Left lung (tissue), 10 donors: ENCODE data around the gene STX17. TPM values are rescaled to one million over a fixed set of nuclear protein-coding genes. Genes with fewer than 3 reads are reported as not detected.

ENCODE experiments used
- ATAC-seq: fragments of 200-7000 bp; cut with Tn5 transposase; one replicate; pipeline ENCODE4 v1.9.1; 2020; ENCODE audit warnings: moderate library complexity
- DNase-seq, 4 donors: peaks; one replicate each; pipeline ENCODE4 v3.0.0-alpha.2; 2013 to 2020
- H3K27ac ChIP-seq, 2 donors: fragments of 200-600 bp; sonication (generic) in 1 of 2; one replicate each; pipeline versions ENCODE4 v1.5.0 to v1.8.0; 2020 to 2021
- H3K27me3 ChIP-seq, 2 donors: fragments of 200-600 bp; sonication (generic) in 1 of 2; one replicate each; pipeline versions ENCODE4 v1.5.0 to v1.8.0; 2020 to 2021
- H3K36me3 ChIP-seq, 2 donors: fragments of 200-600 bp; sonication (generic) in 1 of 2; one replicate each; pipeline versions ENCODE4 v1.5.0 to v1.8.0; 2020 to 2021
- H3K4me1 ChIP-seq, 2 donors: fragments of 200-600 bp; one replicate each; pipeline ENCODE4 v1.8.0; 2021
- H3K4me3 ChIP-seq, 2 donors: fragments of 200-600 bp; sonication (generic) in 1 of 2; one replicate each; pipeline versions ENCODE4 v1.5.0 to v1.8.0; 2020 to 2021; ENCODE audit warnings: mild to moderate bottlenecking in 1 of 2
- H3K9me3 ChIP-seq, 2 donors: fragments of 200-600 bp; sonication (generic) in 1 of 2; one replicate each; pipeline versions ENCODE4 v1.5.0 to v1.8.0; 2020 to 2021
- CTCF ChIP-seq, 2 donors: fragments of 200-600 bp; sonication (generic) in 1 of 2; IDR thresholded peaks; one replicate each; pipeline versions ENCODE4 v1.5.0 to v1.8.0; 2021; ENCODE audit warnings: antibody characterized with exemption in 2 of 2
- intact Hi-C, 2 donors: fragments of 100-400 bp; cut with DNase I; formaldehyde crosslinking; loops; one replicate each; pipeline versions ENCODE4 v1.11.2 to v1.14.2; 2022
- polyA plus RNA-seq, 6 donors: library from polyadenylated mRNA; unstranded; fragments of 120-200 nt; gene quantifications; one replicate each; pipeline ENCODE4 v1.2.1, GENCODE V29; 2013; ENCODE audit not compliant: insufficient read length in 6 of 6
- total RNA-seq, 2 donors: library from RNA; stranded (reverse); fragmentation: NEBNext Ultra II Directional; extraction: Animal tissue kit (Norgen Biotek cat#: 25700); gene quantifications; one replicate each; pipeline ENCODE4 v1.2.1, GENCODE V29; 2021
- donor health status: DM: no; HTN: yes; CAD: no.
- donor health status: DM: no; HTN: no; CAD: no.

STX17 gene
- total and polyA plus RNA-seq, 8 donors: 34.3 to 47.9 (median 37.7) TPM

GRCh38 chr9:99954819-99955218 lies 48.4 kb downstream of the STX17 start:
- Histone ChIP-seq H3K4me1 (no peaks in the 10 kb centered on the region), H3K27ac (no peak overlapping the region), H3K9me3 (no peaks in the 10 kb centered on the region), H3K36me3 (peaks cover 0 to 15% of the 10 kb centered on the region in 2 donors), H3K27me3 (no peaks in the 10 kb centered on the region), H3K4me3 (no peak overlapping the region)
- TF ChIP-seq CTCF (IDR thresholded peaks at IDR 0.05): no peak
- ATAC-seq: no peak
- DNase-seq: no peak
- intact Hi-C loops: no loop called here

- intact Hi-C loops: no loop called here
- Histone ChIP-seq H3K4me1 (no peaks in the 10 kb centered on the region), H3K36me3 (peaks cover 0 to 23% of the 10 kb centered on the region in 2 donors), H3K27ac (no peak overlapping the region), H3K9me3 (no peaks in the 10 kb centered on the region), H3K27me3 (no peaks in the 10 kb centered on the region), H3K4me3 (no peak overlapping the region)
- TF ChIP-seq CTCF (IDR thresholded peaks at IDR 0.05): no peak
- no peak for ATAC-seq
- no peak for DNase-seq
Observed at GRCh38 chr9:99955606-99956005, 49.2 kb downstream of the STX17 start.

- DNase-seq (no peak), ATAC-seq (no peak)
- TF ChIP-seq CTCF (IDR thresholded peaks at IDR 0.05): no peak
- Histone ChIP-seq H3K4me3 (no peak overlapping the region), H3K27ac (no peak overlapping the region), H3K4me1 (no peaks in the 10 kb centered on the region), H3K27me3 (no peaks in the 10 kb centered on the region), H3K36me3 (peaks cover 0 to 31% of the 10 kb centered on the region in 2 donors), H3K9me3 (no peaks in the 10 kb centered on the region)
- intact Hi-C loops: no loop called here
Observed at GRCh38 chr9:99962680-99963261, 56.3 kb downstream of the STX17 start.

GRCh38 chr9:99964336-99964735 lies 57.9 kb downstream of the STX17 start:
- peaks cover 0 to 45% of the 10 kb centered on the region in 2 donors for H3K36me3 ChIP-seq
- no peak overlapping the region for H3K4me3 ChIP-seq
- no peaks in the 10 kb centered on the region for H3K4me1 ChIP-seq
- DNase-seq (no peak), ATAC-seq (no peak)
- intact Hi-C loops: no loop called here
- no peak for TF ChIP-seq CTCF (IDR thresholded peaks at IDR 0.05)
- H3K9me3 ChIP-seq: no peaks in the 10 kb centered on the region
- no peak overlapping the region for H3K27ac ChIP-seq
- H3K27me3 ChIP-seq: no peaks in the 10 kb centered on the region

- H3K4me1 ChIP-seq: no peaks in the 10 kb centered on the region
- TF ChIP-seq CTCF (IDR thresholded peaks at IDR 0.05): no peak
- ATAC-seq (no peak), DNase-seq (no peak)
- no peak overlapping the region for H3K27ac ChIP-seq
- intact Hi-C loops: no loop called here
- H3K9me3 ChIP-seq: no peaks in the 10 kb centered on the region
- no peaks in the 10 kb centered on the region for H3K27me3 ChIP-seq
- H3K36me3 ChIP-seq: peaks cover 0 to 41% of the 10 kb centered on the region in 2 donors
- H3K4me3 ChIP-seq: no peak overlapping the region
Observed at GRCh38 chr9:99966001-99966400, 59.5 kb downstream of the STX17 start.
